IMR-90 (cell line): ENCODE measurements around the gene DPEP3. TPM values are rescaled to one million over a fixed set of nuclear protein-coding genes. Genes with fewer than 3 reads are reported as not detected.

Experiments used
- ATAC-seq: fragments of 200-7000 bp; cut with Tn5 transposase; 2 replicates; pipeline ENCODE4 v1.9.1; 2020; ENCODE audit warnings: low read depth, mild to moderate bottlenecking, moderate library complexity
- BruUV-seq: library from RNA; stranded (reverse); fragments of 400-500 nt; replicated peaks from 2 replicates; lab custom pipeline; 2021; lab: Mats Ljungman, UMichigan
- CTCF ChIA-PET: fragments of 300-600 bp; formaldehyde crosslinking; extraction: SDS; loops from one replicate; lab custom pipeline; 2021; ENCODE audit warnings: antibody characterized with exemption; lab: Yijun Ruan, JAX
- POLR2A ChIA-PET: fragments of 300-600 bp; sonication (Branson Sonifier 250); formaldehyde crosslinking; loops from one replicate; lab custom pipeline; 2022; ENCODE audit warnings: antibody characterized with exemption; ENCODE audit not compliant: unreplicated experiment; lab: Charles Lee
- DNase-seq: peaks from one replicate; pipeline ENCODE4 v3.0.0; 2013
- H2AFZ ChIP-seq: replicated peaks from 2 replicates; pipeline ENCODE3; 2013; ENCODE audit warnings: low read length, mild to moderate bottlenecking; ENCODE audit not compliant: poor library complexity
- H2AK5ac ChIP-seq: 2 replicates; pipeline ENCODE4 v1.6.1; 2013; ENCODE audit warnings: low read depth, low read length, inconsistent platforms
- H2AK9ac ChIP-seq: replicated peaks from 2 replicates; pipeline ENCODE3; 2013; ENCODE audit warnings: mild to moderate bottlenecking, low read depth, low read length, moderate library complexity; ENCODE audit not compliant: poor library complexity
- H2BK120ac ChIP-seq: 2 replicates; pipeline ENCODE4 v1.6.1; 2013; ENCODE audit warnings: low read depth, low read length, inconsistent platforms
- H2BK15ac ChIP-seq: 3 replicates; pipeline ENCODE4 v1.6.1; 2013; ENCODE audit warnings: low read depth, low read length, inconsistent platforms
- H2BK20ac ChIP-seq: 2 replicates; pipeline ENCODE4 v1.6.1; 2013; ENCODE audit warnings: low read depth, mild to moderate bottlenecking, inconsistent platforms, low read length, moderate library complexity
- H2BK5ac ChIP-seq: 2 replicates; pipeline ENCODE4 v1.6.1; 2013; ENCODE audit warnings: mild to moderate bottlenecking, low read depth, low read length, inconsistent platforms; ENCODE audit not compliant: poor library complexity, severe bottlenecking
- H3K14ac ChIP-seq: replicated peaks from 2 replicates; pipeline ENCODE4 v1.6.1; 2013; ENCODE audit warnings: low read depth, low read length, inconsistent platforms
- H3K18ac ChIP-seq: 2 replicates; pipeline ENCODE4 v1.6.1; 2013; ENCODE audit warnings: low read depth, low read length, control low read depth
- H3K23ac ChIP-seq: 2 replicates; pipeline ENCODE4 v1.6.1; 2013; ENCODE audit warnings: low read depth, low read length, inconsistent platforms
- H3K27ac ChIP-seq: 2 replicates; pipeline ENCODE4 v1.5.1; 2013; ENCODE audit warnings: mild to moderate bottlenecking, control low read depth, low read length; ENCODE audit not compliant: insufficient read depth
- H3K27me3 ChIP-seq: 2 replicates; pipeline ENCODE4 v1.6.1; 2013; ENCODE audit warnings: low read length; ENCODE audit not compliant: control insufficient read depth, insufficient read depth
- H3K36me3 ChIP-seq: 2 replicates; pipeline ENCODE4 v1.6.1; 2013; ENCODE audit warnings: low read length, mixed read lengths; ENCODE audit not compliant: control insufficient read depth, insufficient read depth
- H3K4ac ChIP-seq: 2 replicates; pipeline ENCODE4 v1.6.1; 2013; ENCODE audit warnings: low read depth, low read length, inconsistent platforms
- H3K4me1 ChIP-seq: 2 replicates; pipeline ENCODE4 v1.6.1; 2013; ENCODE audit warnings: low read length, mixed read lengths; ENCODE audit not compliant: control insufficient read depth, insufficient read depth
- H3K4me2 ChIP-seq: 2 replicates; pipeline ENCODE4 v1.6.1; 2013; ENCODE audit warnings: low read depth, mild to moderate bottlenecking, control low read depth, low read length, moderate library complexity
- H3K4me3 ChIP-seq: 2 replicates; pipeline ENCODE4 v1.5.1; 2013; ENCODE audit warnings: low read depth, mild to moderate bottlenecking, control low read depth, low read length, moderate library complexity; ENCODE audit not compliant: insufficient read depth
- H3K56ac ChIP-seq: 2 replicates; pipeline ENCODE4 v1.6.1; 2013; ENCODE audit warnings: low read length, inconsistent platforms; ENCODE audit not compliant: insufficient read depth; ENCODE audit errors: extremely low read depth
- H3K79me1 ChIP-seq, 2 experiments: 2 replicates each; pipeline ENCODE4 v1.6.1; 2013; ENCODE audit warnings: low read length in 2 of 2, inconsistent platforms in 1 of 2, low read depth in 1 of 2
- H3K9ac ChIP-seq: 2 replicates; pipeline ENCODE4 v1.6.1; 2013; ENCODE audit warnings: low read depth, low read length, control low read depth
- H3K9me1 ChIP-seq: 2 replicates; pipeline ENCODE4 v1.6.1; 2013; ENCODE audit warnings: low read length, inconsistent platforms; ENCODE audit not compliant: insufficient read depth
- H3K9me3 ChIP-seq: 2 replicates; pipeline ENCODE4 v1.6.1; 2013; ENCODE audit warnings: low read length; ENCODE audit not compliant: control insufficient read depth, insufficient read depth
- H4K20me1 ChIP-seq: 2 replicates; pipeline ENCODE4 v1.6.1; 2013; ENCODE audit warnings: low read length, inconsistent platforms; ENCODE audit not compliant: insufficient read depth
- H4K5ac ChIP-seq: 2 replicates; pipeline ENCODE4 v1.6.1; 2013; ENCODE audit warnings: mild to moderate bottlenecking, low read depth, low read length, control low read depth
- H4K8ac ChIP-seq, 2 experiments: 2 replicates each; pipeline ENCODE4 v1.6.1; 2013; ENCODE audit warnings: low read depth in 2 of 2, low read length in 2 of 2, control low read depth in 1 of 2, inconsistent platforms in 1 of 2
- H4K91ac ChIP-seq: 2 replicates; pipeline ENCODE4 v1.6.1; 2013; ENCODE audit warnings: low read depth, low read length, inconsistent platforms; ENCODE audit not compliant: insufficient read depth
- BHLHE40 ChIP-seq: fragments of 150-350 bp; IDR thresholded peaks from 2 replicates; pipeline ENCODE4 v1.6.1; 2016; ENCODE audit warnings: mild to moderate bottlenecking, low read depth, low read length
- CEBPB ChIP-seq: IDR thresholded peaks from 2 replicates; pipeline ENCODE4 v1.6.1; 2012; ENCODE audit warnings: low read depth, low read length, improper control_type of control experiment
- CHD1 ChIP-seq: IDR thresholded peaks from 2 replicates; pipeline ENCODE4 v1.6.1; 2012; ENCODE audit warnings: low read depth, low read length, improper control_type of control experiment
- FOS ChIP-seq: fragments of 150-350 bp; IDR thresholded peaks from 2 replicates; pipeline ENCODE4 v1.6.1; 2016; ENCODE audit warnings: low read depth, low read length
- MAFK ChIP-seq: IDR thresholded peaks from 2 replicates; pipeline ENCODE4 v1.6.1; 2012; ENCODE audit warnings: low read depth, low read length, improper control_type of control experiment
- MAZ ChIP-seq: IDR thresholded peaks from 2 replicates; pipeline ENCODE4 v1.6.1; 2012; ENCODE audit warnings: low read depth, mild to moderate bottlenecking, low read length, improper control_type of control experiment, moderate library complexity, borderline replicate concordance
- MXI1 ChIP-seq: IDR thresholded peaks from 2 replicates; pipeline ENCODE4 v1.6.1; 2012; ENCODE audit warnings: low read depth, mild to moderate bottlenecking, low read length, moderate library complexity, borderline replicate concordance
- NFE2L2 ChIP-seq: fragments of 150-350 bp; IDR thresholded peaks from 2 replicates; pipeline ENCODE4 v1.6.1; 2016; ENCODE audit warnings: low read depth, mild to moderate bottlenecking, low read length
- POLR2A ChIP-seq: IDR thresholded peaks from 2 replicates; pipeline ENCODE4 v1.6.1; 2012; ENCODE audit warnings: mild to moderate bottlenecking, low read depth, low read length
- RAD21 ChIP-seq: IDR thresholded peaks from 2 replicates; pipeline ENCODE4 v1.6.1; 2012; ENCODE audit warnings: low read length, improper control_type of control experiment
- RCOR1 ChIP-seq: IDR thresholded peaks from 2 replicates; pipeline ENCODE4 v1.6.1; 2012; ENCODE audit warnings: mild to moderate bottlenecking, low read length, improper control_type of control experiment; ENCODE audit not compliant: insufficient replicate concordance
- RFX5 ChIP-seq: IDR thresholded peaks from 2 replicates; pipeline ENCODE4 v1.8.0; 2012; ENCODE audit warnings: low read depth, mild to moderate bottlenecking, low read length, moderate library complexity
- SMC3 ChIP-seq: fragments of 150-350 bp; IDR thresholded peaks from 2 replicates; pipeline ENCODE4 v1.6.1; 2016; ENCODE audit warnings: low read depth, mild to moderate bottlenecking, antibody characterized with exemption, low read length, moderate library complexity
- WGBS, 2 experiments: methylation state at CpG; one replicate each; pipeline versions ENCODE4 v1.1.5 to v1.1.7; 2013; ENCODE audit warnings: missing lambda C conversion rate in 2 of 2; ENCODE audit not compliant: insufficient read length in 1 of 2; ENCODE audit errors: extremely low coverage in 2 of 2; 5-methylcytosine and 5-hydroxymethylcytosine counted together
- dilution Hi-C: fragments of 300-500 bp; cut with HindIII; formaldehyde crosslinking; loops from one replicate; pipeline ENCODE4 v1.14.3; 2018; ENCODE audit warnings: low sequenced_read_pairs; ENCODE audit not compliant: unreplicated experiment
- in situ Hi-C: fragments of 300-500 bp; cut with MboI; formaldehyde crosslinking; loops from 3 replicates; pipeline ENCODE4 v1.14.3; 2019; ENCODE audit warnings: low sequenced_read_pairs, inconsistent platforms, mixed read lengths
- intact Hi-C: fragments of 100-400 bp; cut with micrococcal nuclease; formaldehyde crosslinking; loops from 2 replicates; pipeline ENCODE4 v1.10.0; 2022
- polyA plus RNA-seq, 3 experiments: library from polyadenylated mRNA; depleted of rRNA; stranded (reverse); fragments of >200 nt; gene quantifications; 2 replicates each; pipeline ENCODE4 v1.2.3, GENCODE V29; 2012; ENCODE audit warnings: low replicate concordance in 1 of 3
- total RNA-seq: library from RNA; depleted of rRNA; stranded (reverse); fragments of >200 nt; gene quantifications from 2 replicates; pipeline ENCODE4 v1.2.3, GENCODE V29; 2012
- TF ChIP-seq, protein P1 (sequence below): fragments of 150-350 bp; IDR thresholded peaks from 2 replicates; pipeline ENCODE4 v1.6.1; 2017; ENCODE audit warnings: mild to moderate bottlenecking, antibody characterized with exemption, low read length, low read depth
- TF ChIP-seq, protein P2 (sequence below): conservative IDR thresholded peaks from 2 replicates; pipeline ENCODE4 v1.5.1; 2012; ENCODE audit warnings: mild to moderate bottlenecking, low read depth, low read length, improper control_type of control experiment
- TF ChIP-seq, protein P3 (sequence below): fragments of 150-350 bp; IDR thresholded peaks from 2 replicates; pipeline ENCODE4 v1.6.1; 2016; ENCODE audit warnings: low read depth, mild to moderate bottlenecking, low read length, moderate library complexity, borderline replicate concordance

Gene DPEP3
- total and polyA plus RNA-seq, 2 of the 4 experiments (the other 2 are of a cell fraction) = not detected

- intact Hi-C loops (no loop called here), in situ Hi-C loops (no loop called here), dilution Hi-C loops (no loop called here)
- Histone ChIP-seq H3K4me2 (no peak overlapping the region), H3K9me3 (no peaks in the 10 kb centered on the region), H3K79me1 (peaks cover under 1 to 22% of the 10 kb centered on the region in 2 experiments; a peak in 2 of 4 replicates), H3K36me3 (peaks cover 3% of the 10 kb centered on the region; the same call in 1 of the 2 replicates), H2AK9ac (peak overlapping the region; percentile 50), H3K18ac (no peak overlapping the region), H3K9me1 (peaks cover 12% of the 10 kb centered on the region), H4K8ac (no peak overlapping the region), H2BK15ac (no peak overlapping the region), H2BK120ac (no peak overlapping the region), H2BK20ac (no peak overlapping the region), H4K91ac (no peak overlapping the region), H3K4ac (no peak overlapping the region), H2AK5ac (peak overlapping the region; percentile 12; the same call in 1 of the 2 replicates), H3K4me1 (peaks cover 14% of the 10 kb centered on the region), H4K5ac (no peak overlapping the region), H3K27me3 (peaks cover 4% of the 10 kb centered on the region; the same call in 1 of the 2 replicates), H3K23ac (no peak overlapping the region), H2AFZ (no peak overlapping the region), H3K4me3 (no peak overlapping the region), H3K14ac (no peak overlapping the region), H4K20me1 (peaks cover 17% of the 10 kb centered on the region), H3K27ac (no peak overlapping the region), H2BK5ac (no peak overlapping the region), H3K9ac (no peak overlapping the region), H3K56ac (no peak overlapping the region)
- TF ChIP-seq SMC3 (no peak), POLR2A (no peak), CEBPB (no peak), RAD21 (no peak), RFX5 (no peak), MAFK (no peak), CHD1 (no peak), MAZ (no peak), NFE2L2 (no peak), RCOR1 (no peak), BHLHE40 (no peak), MXI1 (no peak), FOS (no peak)
- TF ChIP-seq, protein P1, sequence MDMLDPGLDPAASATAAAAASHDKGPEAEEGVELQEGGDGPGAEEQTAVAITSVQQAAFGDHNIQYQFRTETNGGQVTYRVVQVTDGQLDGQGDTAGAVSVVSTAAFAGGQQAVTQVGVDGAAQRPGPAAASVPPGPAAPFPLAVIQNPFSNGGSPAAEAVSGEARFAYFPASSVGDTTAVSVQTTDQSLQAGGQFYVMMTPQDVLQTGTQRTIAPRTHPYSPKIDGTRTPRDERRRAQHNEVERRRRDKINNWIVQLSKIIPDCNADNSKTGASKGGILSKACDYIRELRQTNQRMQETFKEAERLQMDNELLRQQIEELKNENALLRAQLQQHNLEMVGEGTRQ = no peak
- TF ChIP-seq, protein P2, sequence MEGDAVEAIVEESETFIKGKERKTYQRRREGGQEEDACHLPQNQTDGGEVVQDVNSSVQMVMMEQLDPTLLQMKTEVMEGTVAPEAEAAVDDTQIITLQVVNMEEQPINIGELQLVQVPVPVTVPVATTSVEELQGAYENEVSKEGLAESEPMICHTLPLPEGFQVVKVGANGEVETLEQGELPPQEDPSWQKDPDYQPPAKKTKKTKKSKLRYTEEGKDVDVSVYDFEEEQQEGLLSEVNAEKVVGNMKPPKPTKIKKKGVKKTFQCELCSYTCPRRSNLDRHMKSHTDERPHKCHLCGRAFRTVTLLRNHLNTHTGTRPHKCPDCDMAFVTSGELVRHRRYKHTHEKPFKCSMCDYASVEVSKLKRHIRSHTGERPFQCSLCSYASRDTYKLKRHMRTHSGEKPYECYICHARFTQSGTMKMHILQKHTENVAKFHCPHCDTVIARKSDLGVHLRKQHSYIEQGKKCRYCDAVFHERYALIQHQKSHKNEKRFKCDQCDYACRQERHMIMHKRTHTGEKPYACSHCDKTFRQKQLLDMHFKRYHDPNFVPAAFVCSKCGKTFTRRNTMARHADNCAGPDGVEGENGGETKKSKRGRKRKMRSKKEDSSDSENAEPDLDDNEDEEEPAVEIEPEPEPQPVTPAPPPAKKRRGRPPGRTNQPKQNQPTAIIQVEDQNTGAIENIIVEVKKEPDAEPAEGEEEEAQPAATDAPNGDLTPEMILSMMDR = no peak
- TF ChIP-seq, protein P3, sequence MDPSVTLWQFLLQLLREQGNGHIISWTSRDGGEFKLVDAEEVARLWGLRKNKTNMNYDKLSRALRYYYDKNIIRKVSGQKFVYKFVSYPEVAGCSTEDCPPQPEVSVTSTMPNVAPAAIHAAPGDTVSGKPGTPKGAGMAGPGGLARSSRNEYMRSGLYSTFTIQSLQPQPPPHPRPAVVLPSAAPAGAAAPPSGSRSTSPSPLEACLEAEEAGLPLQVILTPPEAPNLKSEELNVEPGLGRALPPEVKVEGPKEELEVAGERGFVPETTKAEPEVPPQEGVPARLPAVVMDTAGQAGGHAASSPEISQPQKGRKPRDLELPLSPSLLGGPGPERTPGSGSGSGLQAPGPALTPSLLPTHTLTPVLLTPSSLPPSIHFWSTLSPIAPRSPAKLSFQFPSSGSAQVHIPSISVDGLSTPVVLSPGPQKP = no peak
- no peak for ATAC-seq
- no peak for DNase-seq
- ChIA-PET POLR2A (no interaction called here), CTCF (no interaction called here)
- 92% methylated on average over 2 of the region's 9 CpGs; no CpG with 5 or more reads in 1 of the 2 experiments for WGBS, 2 experiments
- no TSS peak for BruUV-seq
Measured at GRCh38 chr16:67971111-67971510, 9.2 kb downstream of the DPEP3 start.
